IPS-11a (cell line): ENCODE results near the gene GABBR2.
"Not testable (repeated sequence)": the region's sequence is repeated elsewhere in the genome, so short reads cannot be mapped to it uniquely, and the experiment has no call there.

Source experiments
- H3K4me3 ChIP-seq: one replicate; pipeline ENCODE4 v1.5.1; 2013; ENCODE audit warnings: low read depth, low read length, control low read depth

Gene GABBR2

DNA sequence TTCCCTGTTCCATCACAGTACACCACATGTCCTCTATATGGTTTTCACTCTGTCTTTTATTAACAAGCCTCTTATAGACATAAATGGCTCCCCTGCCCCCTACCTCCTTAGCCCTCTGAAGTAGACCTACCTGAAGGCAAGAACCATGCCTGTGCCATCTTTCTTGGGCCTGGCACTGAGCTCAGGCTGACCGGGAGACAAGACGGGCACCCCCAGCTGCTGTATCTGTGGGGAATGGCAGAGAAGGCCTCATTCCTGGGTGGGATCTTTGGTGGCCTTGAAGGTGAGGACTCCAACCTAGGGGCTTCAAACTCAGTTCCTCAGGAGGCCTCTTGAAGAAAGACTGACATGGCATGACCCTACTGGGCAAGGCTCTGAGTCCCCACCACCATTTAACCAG lies 109.9 kb downstream of the GABBR2 start:
- no peak overlapping the region for H3K4me3 ChIP-seq

DNA sequence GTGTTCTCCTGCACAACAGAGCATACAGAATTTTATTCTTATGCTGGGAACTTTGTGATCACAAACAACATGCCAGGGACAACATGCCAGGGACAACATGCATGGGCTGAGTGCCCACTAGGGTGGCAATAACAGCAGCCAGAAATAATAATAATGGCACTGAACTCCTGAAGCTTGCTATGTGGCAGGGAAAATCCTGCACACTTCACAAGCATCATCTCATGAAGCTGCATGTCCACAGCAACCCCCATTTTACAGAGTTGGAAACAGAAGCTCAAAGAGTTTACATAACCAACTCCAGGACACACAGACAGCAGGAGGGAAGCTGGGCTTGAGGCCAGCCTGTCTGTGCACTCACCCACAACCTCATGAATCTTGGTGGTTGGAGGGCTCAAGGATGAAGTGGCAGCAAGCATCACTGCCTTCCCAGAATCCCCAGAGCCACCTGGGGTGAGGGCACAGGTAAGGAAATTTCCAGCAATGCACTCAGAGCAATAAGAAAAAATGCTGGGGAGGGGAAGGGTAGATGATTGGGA lies 111.4 kb downstream of the GABBR2 start:
- no peak overlapping the region for H3K4me3 ChIP-seq

GRCh38 chr9:98596486-98596885 lies 112.2 kb downstream of the GABBR2 start:
- no peak overlapping the region for H3K4me3 ChIP-seq

DNA sequence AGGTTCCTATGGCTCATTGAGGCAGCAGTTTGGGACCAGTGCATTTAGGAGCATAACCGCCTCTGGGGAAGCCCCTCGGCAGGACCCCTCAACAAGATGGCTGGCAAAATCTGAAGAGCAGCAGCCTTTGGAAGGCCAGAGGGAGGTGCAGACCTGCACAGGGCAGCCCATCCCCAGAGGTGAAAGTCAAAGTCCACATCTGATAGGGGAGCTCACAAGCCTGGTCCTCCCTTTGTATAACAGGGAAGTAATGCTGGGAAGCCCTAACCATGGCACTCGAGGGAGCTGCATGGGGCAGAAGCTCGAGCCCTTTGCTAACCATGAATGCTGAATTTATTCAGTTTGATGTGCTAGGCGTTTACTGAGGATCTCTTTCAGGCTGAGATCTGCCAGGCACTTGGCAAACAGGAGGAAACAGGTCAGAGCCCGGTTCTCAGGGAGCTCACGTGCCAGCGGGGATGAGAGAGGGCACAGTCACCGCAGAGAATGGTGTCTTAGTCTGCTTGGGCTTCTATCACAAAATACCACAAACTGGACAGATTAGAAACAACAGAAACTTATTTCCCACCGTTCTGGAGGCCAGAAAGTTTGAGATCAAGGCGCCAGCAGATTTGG lies 114.1 kb downstream of the GABBR2 start:
- H3K4me3 ChIP-seq = no peak overlapping the region

DNA sequence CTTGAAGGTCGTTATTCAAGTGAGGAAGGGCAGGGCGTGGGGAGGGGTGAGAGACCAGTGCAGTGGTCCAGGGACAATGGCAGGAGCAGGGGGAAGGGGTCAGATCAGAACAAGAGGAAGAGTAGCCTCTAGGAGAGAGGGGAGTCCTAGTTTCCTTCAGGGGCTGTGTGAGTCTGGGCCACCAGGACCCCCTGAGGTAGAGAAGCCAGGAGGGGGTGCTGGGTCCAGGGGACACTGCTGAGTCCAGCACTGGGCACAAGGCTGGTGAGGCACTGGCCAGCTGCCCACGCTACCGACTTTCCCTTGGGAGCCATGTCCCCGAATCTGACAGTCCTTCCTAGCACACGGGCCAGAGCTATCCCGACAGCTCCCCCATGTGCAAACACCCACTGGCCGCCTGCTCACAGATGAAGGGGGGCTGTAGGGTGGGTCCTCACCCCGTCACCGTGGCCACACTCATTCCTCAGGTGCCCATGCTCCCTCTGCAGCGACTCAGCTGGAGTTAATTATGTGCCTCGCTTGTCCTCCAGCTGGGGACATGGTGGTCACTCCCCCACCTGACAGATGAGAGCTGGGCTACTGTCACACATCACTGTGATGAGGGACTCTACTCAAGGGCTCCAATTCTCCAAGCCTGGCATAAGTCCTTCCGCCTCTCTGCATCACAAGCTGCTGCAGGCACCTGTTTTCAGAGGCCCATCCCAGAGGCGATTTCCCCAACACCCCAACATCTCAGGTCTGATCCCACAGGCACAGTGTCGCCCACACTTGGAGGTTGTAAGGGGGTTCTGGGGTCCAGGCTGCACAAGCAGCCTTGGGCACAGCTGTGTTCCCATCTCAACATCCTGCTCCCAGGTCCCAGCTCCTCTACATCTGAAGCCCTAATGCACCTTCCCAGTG lies 115.1 kb downstream of the GABBR2 start:
- H3K4me3 ChIP-seq = no peak overlapping the region

DNA sequence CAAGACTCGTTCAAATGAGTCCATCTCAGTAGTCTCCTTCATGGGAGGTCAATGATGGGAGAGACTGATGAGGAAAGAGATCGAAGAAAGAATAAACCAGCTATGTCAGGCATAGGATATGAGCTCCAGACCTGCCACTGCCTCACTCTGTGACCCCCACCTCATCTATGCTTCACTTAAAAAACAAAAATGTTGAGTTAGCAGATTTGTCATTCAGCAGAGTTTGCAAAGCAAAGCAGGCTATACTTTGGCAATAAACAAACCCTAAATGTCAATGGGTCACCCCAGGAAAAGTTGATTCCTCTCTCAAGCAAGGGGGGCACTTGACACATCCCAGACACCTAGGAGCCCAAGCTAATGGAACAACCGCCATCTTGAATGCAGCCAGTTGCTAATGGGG lies 117.0 kb downstream of the GABBR2 start:
- H3K4me3 ChIP-seq = no peak overlapping the region

DNA sequence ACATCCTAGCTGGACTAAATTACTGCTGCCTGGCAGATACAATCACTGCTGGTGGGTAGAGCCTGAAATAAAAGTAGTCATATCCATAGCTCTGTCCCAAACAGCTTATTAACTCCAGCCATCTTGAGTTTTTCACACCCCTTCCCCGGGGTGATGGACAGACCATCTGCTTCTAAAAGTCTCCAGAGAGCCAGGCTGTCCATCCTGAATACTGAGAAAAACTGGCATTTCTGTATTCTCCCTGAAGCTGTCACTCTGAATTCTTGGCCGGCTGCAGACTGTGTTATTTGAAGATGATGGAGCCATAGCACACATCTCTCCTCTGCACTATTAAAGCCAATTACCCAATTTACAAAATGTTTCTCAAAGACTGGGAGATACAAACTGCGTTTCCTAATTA lies 118.6 kb downstream of the GABBR2 start:
- no peak overlapping the region for H3K4me3 ChIP-seq

GRCh38 chr9:98589102-98589501 lies 119.6 kb downstream of the GABBR2 start:
- no peak overlapping the region for H3K4me3 ChIP-seq

DNA sequence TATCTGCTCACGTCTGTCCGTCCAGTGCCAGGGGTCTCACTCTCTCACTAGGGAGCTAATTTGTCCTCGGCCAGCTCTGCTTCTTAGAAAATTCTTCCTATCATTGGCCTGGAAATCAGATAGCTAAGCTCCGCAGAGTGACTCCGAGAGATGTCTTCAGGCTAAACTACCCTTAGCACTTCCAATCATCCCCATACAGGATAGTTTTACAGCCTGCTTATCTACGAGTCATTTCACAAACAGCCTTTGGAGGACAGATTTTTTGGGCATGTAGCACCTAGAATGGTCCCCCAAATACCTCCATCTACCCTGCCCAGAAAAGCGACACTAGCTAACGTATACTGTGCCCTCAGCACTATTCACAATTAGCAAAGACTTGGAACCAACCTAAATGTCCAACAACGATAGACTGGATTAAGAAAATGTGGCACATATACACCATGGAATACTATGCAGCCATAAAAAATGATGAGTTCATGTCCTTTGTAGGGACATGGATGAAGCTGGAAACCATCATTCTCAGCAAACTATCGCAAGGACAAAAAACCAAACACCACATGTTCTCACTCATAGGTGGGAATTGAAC lies 123.8 kb downstream of the GABBR2 start:
- not testable (repeated sequence) for H3K4me3 ChIP-seq

DNA sequence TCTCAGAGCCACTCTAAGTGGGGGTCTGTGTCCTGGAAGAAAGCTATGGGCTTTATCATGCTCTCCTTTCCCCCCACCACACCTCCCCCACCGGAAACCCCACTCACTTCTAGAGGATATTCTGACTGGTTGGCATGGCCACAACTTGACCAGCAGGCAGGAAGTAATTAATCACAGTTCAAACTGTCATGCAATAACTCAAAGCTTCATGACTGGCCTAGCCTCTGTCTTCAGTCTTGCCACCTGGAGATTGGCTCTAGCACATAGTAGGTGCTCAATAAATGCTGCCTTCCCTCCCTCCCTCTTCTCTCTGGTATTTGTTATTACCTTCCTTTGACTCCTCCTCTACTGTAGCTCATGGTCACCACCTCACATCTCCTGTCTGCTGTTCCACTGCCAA lies 124.7 kb downstream of the GABBR2 start:
- no peak overlapping the region for H3K4me3 ChIP-seq

- no peak overlapping the region for H3K4me3 ChIP-seq
Observed at GRCh38 chr9:98583417-98583816, 125.3 kb downstream of the GABBR2 start.

DNA sequence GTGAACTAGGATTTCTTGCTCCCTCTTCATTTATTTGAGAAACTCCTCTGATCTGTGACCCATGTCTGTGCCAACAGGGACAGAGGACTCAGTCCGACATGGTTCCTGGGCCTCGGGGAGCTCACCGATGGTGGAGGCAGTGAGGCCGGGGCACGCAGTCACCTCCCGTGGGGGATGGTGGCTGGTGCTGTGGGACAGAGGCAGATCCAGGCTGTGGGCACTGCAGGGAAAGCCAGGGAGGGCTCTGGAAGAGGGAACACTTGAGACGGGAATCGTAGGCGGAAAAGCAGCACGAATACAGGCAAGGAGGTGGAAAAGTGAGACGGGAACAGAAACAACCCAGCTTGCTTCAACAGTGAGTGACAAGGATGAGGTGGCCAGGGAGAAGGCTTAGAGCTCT lies 127.8 kb downstream of the GABBR2 start:
- H3K4me3 ChIP-seq = no peak overlapping the region

DNA sequence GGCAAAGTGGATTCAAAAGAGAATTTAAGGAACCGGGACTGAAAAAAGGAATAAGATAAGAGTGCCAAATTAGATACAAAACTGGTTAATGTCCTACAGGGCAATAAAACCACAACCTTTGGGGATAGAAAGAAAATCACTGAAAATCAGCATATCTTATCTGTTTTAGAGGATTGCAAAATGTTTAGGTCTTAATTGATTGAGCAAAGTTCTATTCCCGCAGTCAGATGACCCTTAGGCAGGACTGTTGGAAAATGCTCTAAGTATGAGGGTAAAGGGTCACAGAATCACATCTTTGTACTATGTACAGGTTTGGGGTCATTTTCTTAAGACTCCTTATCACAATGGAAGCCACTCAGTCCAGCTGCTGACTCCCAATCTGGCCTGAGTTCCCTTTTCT lies 129.0 kb downstream of the GABBR2 start:
- no peak overlapping the region for H3K4me3 ChIP-seq

- no peak overlapping the region for H3K4me3 ChIP-seq
Observed at GRCh38 chr9:98577446-98577845, 131.3 kb downstream of the GABBR2 start.

- no peak overlapping the region for H3K4me3 ChIP-seq
Observed at GRCh38 chr9:98576859-98577258, 131.9 kb downstream of the GABBR2 start.

GRCh38 chr9:98576354-98576753 lies 132.4 kb downstream of the GABBR2 start:
- no peak overlapping the region for H3K4me3 ChIP-seq

DNA sequence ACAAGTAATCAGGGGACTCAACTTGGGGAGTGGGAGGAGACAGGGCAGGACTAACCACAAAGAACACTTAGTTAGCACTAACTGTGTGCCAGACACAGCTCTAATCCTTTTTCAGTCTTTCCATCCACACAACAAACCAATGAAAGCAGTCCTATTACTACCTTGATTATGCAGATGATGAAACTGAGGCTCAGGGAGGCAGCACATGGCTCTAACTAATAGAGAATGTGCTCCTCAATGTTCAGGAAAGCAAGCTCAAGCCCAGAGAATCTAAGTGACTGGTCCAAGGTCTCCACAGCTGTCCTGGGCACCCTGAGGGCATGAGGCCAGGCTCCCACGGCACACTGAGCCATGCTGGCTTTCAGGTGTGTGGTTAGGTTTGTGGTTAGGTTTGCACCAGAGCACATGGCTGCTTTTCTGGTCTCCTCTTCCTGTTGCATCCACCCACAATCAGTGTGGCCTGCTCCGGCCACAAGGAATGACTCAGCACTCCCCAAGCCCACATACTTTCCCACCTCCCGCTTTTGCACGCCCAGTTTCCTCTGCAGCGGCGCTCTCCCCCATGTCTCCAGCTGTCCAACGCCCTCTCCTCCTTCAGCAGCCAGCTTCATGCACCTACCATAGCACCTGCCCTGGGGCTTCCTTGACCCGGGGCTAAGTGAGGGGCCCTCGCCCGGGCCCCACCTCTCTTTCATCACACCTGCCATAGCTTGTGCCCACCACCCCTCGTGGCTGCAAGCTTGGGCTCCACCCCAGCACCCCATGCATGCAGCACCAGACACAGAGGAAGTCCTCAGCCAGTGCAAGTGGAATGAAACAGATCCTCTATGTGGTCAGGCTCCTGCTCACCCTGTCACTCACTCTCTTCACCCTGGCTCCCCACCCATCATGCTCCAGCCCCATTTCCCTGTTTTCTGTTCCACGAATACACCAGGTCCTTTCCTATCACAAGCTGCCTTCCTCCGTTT lies 133.1 kb downstream of the GABBR2 start:
- no peak overlapping the region for H3K4me3 ChIP-seq

GRCh38 chr9:98573749-98574278 lies 134.9 kb downstream of the GABBR2 start:
- no peak overlapping the region for H3K4me3 ChIP-seq

GRCh38 chr9:98572796-98573195 lies 135.9 kb downstream of the GABBR2 start:
- no peak overlapping the region for H3K4me3 ChIP-seq

GRCh38 chr9:98572054-98572627 lies 136.6 kb downstream of the GABBR2 start:
- no peak overlapping the region for H3K4me3 ChIP-seq
